Activated CD8-positive, alpha-beta memory T cell treated with anti-CD3 and anti-CD28 coated beads for 48 hours (primary cell): ENCODE data around the gene ACR.
A peak's percentile ranks its signal among the peaks of the same experiment; 100 is the strongest.
"Not testable (repeated sequence)": the region's sequence is repeated elsewhere in the genome, so short reads cannot be mapped to it uniquely, and the experiment has no call there.

Experiments used
- DNase-seq, 3 experiments: peaks; one replicate each; pipeline ENCODE4 v3.0.0-alpha.2; 2020; ENCODE audit warnings: low read depth in 2 of 3, low spot score in 2 of 3

Gene ACR

DNA sequence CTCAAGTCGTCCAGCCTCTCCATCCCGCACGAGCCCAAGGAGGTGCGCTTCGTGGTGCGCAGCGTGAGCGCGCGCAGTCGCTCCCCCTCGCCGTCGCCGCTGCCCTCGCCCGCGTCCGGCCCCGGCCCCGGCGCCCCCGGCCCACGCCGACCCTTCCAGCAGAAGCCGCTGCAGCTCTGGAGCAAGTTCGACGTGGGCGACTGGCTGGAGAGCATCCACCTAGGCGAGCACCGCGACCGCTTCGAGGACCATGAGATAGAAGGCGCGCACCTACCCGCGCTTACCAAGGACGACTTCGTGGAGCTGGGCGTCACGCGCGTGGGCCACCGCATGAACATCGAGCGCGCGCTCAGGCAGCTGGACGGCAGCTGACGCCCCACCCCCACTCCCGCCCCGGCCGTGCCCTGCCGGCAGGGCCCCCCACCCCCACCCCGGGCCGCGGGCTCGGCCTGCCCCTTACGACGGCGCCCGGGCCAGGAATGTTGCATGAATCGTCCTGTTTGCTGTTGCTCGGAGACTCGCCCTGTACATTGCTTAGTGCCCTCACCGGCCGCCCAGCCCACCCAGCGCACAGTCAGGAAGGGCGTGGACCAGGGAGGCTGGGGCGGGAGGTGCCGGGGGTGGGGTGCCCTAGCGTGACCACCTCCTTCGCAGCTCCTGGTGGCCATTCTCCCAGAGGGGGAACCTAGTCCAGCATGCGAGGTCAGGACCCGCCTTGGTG, 6.9 kb upstream of the ACR start:
- no peak for DNase-seq

DNA sequence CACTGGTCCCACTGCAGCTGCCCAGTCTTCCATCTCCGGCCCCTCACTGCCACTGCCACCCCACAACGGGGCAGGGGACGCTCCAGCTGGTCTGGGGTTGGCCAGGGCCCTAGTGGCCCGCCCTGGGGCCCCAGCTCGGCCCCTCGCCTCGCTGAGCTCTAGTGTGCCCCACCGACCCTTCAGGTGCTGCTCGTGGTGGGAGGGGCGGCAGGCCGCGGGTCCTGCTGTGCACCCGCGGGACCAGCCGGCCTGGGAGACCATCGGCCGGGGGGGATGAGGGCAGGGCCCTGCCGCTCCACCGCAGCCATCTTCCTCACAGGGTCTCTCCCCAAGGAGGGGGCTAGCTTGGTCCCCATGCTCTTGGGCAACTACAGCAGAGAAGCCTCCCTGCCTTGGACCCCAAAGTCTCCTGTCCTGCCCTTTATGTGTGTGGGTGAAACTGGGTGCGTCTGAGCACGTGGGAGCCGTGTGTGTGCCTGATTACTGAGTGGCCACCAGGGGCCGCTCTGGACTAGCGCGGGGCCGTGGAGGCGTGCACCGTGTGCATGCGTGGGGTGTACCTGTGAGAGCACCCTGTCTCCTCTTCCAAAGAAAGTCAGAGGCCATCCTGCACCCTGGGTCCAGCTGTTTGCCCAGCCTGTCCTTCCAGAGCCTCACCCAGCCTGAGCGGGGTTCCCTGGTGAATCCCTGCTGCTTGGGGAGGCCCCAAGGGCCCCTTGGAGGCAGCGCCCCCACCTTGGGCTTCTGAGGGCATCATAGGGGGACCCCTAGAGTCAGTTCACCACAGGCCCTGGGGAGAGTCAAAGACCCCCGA, 6.0 kb upstream of the ACR start:
- peak; percentile 11 to 36 (median 12) for DNase-seq

DNA sequence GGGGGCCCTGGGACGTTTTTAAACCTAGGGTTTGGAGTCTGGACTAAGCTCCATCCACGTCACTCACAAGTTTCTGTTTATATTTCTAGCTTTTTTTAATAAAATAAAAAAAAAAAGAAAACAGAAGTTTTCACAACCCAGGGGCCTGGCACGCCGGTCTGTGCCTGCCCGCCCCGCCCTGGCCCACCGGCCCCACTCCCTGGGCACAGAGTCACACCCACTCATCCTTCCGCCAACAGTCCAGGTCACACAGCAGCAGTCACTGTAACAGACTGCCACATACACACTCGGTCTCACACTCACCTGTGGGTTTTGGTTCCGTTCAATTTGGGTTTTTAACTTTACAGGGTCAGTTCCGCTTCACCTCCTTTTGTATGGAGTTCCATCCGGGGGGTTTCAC, 5.3 kb upstream of the ACR start:
- no peak for DNase-seq

DNA sequence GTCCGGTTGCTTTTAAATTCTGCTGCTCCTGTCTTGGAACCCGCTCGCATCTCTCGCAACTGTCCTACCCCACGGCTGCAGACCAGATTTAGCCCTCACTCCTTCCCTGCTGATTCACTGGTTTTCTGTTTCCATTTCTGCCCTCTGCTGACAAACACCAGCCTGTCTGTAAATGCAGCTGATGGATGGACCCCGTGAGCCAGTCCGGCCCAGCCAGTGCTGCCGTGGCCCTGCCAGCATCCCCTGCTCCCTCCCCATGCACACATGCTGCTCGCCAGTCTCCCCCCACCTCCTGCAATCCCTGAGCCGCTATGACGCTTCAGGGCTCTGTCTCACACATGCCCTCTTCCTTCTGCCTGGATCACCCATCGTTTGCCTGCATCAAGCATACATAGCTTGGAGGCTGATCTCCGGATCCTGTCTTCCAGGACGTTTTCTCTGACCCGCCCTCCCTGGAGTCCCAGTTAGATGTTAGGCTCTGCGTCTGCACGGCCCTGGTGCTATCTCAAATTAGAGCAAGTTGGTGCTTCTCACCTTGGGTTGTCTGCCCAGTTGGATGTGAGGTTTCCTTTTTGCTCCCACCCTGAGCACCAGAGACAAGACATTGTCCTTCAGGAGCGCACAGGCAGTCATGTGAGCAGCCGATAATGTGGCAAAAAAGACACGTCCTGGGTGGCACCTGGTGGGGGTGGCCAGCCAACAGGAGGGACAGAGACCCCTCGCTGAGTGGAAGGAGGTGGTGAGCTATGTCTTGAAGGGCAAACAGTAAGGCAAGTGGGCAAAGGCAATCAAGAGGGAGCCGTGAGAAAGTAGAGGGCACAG, 4.3 kb upstream of the ACR start:
- no peak for DNase-seq

DNA sequence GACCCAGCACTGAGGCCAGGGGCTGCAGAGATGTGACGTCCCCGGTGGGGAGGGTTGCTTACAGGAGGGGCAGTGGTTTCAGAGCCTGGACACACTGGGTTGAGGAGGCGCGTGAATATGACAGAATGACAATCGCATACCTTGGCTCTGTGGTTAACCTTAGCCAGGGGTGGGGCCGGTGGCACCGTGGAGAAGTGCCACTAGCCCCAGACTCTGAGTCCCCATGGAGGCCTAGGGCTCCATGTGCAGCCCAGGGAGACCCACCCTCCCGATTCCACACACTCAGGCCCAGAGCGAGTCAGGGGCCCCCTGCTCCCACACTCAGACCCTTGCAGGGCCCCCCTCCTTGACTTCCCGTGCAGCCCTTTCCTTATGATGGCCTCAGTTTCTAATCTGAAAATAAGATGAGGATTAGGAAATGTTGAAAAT, 3.6 kb upstream of the ACR start:
- no peak for DNase-seq

DNA sequence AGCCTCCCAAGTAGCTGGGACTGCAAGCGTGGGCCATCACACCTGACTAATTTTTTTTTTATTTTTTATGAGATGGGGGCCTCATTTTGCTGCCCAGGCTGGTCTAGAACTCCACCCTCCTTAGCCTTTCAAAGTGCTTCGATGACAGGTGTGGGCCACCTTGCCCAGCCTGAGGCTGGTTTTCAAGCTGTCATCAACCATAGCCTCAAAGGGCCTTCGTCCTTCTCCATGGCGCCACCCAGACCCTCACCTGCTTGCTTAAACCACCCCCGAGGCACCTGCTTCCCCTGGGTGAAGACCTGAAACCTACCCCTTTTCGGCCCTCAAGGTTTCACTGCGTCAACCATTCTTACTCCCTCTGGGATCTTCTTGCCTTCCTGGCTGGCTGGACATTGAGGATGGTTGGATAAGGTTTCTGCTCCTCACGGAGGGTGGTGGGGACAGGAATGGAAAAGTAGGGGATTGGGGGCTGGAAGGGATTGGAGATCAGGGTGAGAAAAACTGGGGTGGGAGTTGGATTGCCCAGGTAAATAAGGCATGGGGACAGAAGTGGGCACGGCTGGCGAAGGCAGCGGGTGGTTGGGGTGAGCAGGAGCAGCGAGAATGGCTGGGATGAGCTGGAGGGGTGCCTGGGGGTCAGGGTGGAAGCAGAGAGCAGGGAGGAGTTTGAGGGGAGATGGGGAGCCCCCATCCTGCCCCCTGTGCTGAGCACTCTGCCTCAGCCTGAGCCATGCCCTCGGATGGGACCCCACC, 2.8 kb upstream of the ACR start:
- no peak for DNase-seq

DNA sequence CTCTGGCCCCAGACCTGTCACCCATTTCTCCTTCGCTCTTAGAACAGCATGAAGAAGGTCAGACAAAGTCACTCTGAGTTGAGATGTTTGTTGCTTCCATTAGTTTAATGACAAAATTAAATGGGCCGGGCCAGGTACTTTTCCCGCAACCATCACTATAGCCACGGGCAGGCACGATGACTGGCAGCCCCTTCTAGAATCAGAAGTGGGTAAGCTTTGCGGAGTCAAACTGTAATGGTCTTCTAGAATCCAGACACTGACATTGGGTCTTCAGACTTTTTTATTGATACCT, 2.3 kb upstream of the ACR start:
- DNase-seq: no peak

DNA sequence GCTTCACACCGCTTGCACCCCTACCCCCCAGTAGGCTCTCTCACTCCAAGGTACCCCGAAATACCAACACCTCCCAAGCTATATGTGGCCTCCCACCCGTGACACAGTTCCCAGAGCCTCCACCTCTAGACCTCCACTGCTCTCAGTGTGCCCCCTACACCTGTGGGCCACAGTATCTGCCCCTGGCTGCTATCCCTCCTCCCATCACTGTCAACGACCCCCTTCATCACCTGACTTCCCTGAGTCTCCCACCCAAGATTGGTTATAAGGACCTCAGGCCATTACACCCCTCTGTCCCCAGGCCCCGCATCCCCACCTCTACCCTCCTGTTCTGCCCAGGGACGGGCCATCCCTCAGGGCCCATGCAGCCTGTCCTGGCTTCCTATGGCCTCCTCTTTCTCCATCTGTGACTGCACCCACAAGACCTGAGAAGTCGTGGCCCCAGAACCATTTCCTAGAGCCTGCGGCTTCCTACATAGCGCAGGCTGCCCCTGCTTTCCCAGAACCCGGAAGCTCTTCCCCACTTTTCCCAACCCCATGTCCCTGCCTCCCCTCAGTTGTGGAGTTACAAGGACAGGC, 734 bp downstream of the ACR start:
- DNase-seq: no peak

DNA sequence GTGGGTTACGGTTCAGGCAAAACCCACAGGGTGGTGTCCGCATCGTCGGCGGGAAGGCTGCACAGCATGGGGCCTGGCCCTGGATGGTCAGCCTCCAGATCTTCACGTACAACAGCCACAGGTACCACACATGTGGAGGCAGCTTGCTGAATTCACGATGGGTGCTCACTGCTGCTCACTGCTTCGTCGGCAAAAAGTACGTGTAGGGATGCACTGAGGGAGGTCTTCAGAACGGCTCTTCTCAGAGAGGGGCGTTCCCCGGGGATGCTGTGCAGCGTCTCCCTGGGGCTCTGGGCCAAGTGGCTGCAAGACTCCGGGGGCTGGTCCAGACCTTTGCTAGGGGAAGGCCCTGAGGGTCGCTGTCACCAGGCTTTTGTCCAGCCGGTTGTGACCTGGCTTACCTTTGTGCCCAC, 1.3 kb downstream of the ACR start:
- no peak for DNase-seq

DNA sequence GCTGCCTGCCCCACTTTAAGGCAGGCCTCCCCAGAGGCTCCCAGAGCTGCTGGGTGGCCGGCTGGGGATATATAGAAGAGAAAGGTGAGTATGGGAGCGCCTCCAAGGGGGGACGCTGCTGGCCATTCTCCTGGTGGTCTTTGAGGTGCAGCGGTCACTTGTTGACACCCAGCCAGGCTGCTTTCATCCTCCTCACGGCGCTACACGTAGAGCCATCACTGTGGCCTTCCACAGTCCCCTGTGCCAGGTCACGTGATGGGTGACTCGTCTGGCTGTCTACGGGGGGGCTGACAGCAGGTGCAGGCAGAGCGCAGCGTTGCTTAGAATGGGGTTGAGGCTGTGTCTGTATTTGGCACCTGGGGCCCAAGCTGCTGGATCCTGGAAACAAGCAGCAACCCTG, 1.9 kb downstream of the ACR start:
- no peak for DNase-seq

DNA sequence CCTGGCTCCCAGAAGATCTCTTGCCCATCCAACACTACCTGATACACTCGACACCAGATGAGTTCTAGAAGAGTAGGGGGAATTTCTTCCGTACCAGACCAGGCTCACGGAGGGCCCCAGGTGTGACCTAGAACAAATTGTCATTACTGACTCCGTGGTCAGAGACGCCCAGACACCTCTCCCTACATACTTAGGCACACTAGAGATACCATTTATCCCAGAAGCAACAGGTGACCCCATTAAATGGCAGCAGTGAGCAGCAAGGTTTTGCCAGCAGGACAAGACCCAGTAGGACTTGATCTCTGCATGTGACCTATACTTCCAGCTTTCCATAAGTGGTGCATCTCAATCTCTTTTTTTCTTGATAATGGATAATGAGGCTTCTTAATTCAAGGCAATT, 2.7 kb downstream of the ACR start:
- not testable (repeated sequence) for DNase-seq

DNA sequence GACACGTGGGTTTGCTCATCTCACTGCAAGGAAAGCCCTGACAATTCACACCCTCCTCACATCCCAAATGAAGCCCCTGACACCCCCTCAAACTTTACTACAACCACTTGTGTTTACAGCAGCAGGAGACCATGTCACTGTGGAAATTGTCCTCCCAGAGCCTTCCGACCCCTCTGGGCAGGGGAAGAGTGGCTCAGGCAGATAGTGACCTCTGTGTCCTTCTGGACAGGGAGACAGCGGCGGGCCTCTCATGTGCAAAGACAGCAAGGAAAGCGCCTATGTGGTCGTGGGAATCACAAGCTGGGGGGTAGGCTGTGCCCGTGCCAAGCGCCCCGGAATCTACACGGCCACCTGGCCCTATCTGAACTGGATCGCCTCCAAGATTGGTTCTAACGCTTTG, 6.4 kb downstream of the ACR start:
- DNase-seq: not testable (repeated sequence)

DNA sequence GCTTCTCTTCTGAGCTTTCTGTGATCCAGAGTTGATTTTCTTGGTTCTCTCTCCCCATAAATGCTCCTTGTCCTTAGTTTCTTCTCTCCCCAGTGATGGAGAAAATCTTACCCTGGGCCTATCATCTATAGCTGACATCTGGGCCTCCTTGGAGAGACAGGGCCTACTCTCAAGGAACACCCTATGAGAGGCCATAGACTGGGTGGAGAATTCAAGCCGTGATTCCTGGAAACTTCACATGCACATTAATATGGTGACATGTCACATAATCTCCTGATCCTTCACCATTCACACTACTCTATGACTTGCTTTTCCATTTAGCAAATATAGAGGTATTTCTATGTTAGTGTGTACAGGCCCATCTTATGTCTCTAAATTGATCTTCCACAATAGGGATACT, 9.5 kb downstream of the ACR start:
- DNase-seq: not testable (repeated sequence)

DNA sequence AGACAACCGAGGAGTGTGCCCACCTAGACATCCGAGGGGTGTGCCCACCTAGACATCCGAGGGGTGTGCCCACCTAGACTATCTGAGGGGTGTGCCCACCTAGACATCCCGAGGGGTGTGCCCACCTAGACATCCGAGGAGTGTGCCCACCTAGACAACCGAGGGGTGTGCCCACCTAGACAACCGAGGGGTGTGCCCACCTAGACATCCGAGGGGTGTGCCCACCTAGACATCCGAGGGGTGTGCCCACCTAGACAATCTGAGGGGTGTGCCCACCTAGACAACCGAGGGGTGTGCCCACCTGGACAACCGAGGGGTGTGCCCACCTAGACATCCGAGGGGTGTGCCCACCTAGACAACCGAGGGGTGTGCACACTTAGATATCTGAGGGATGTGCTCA, 10.6 kb downstream of the ACR start:
- DNase-seq: not testable (repeated sequence)

DNA sequence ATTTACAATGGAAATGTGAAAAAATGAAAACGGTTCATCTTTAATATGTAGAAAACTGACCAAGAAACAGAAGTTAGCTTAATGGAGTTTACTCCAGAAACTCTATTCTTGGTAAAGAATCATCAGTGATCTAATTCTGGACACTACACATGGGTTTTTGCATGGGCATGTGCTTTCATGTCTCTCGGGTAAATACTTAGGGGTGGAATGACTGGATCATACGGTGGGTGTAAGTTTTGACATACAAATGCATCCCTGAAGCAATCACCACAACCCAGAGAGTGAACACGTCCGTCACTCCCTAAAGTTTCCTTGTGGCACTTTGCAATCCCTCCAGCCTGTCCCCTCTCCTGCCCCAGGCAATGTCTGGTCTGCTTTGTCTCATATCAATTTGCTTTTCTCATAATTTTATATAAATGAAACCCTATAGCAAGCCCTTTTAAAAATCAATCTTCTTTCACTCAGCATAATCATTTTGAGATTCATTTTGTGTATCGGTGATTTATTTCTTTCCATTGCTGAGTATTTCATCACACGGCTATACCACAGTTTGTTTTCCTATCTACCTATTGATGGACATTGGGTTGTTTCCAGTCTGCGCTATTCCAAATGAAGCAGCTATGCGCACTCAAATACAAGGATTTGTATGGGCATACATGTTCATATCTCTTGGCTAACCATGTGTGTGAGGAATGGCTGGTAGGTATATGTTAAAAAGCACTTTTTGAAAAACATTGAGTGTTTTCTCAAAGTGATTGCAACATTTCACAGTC, 11.5 kb downstream of the ACR start:
- not testable (repeated sequence) for DNase-seq

DNA sequence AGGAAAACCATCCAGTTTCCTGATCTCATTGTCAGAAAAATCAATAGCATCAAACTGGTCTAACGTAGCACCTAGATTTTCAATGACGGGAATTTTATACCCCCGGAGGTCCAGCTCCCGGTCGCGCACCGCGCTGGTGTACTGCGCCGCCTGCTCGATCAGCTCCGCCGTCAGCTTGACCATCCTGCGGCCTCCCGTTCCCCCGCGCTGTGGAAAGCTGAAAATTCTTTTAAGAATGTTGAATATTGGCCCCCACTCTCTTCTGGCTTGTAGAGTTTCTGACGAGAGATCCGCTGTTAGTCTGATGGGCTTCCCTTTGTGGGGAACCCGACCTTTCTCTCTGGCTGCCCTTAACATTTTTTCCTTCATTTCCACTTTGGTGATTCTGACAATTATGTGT, 17.2 kb downstream of the ACR start:
- not testable (repeated sequence) for DNase-seq

DNA sequence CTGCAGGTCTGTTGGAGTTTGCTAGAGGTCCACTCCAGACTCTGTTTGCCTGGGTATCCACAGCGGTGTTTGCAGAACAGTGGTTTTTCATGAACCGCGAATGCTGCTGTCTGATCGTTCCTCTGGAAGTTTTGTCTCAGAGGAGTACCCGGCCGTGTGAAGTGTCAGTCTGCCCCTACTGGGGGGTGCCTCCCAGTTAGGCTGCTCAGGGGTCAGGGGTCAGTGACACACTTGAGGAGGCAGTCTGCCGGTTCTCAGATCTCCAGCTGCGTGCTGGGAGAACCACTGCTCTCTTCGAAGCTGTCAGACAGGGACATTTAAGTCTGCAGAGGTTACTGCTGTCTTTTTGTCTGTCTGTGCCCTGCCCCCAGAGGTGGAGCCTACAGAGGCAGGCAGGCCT, 18.4 kb downstream of the ACR start:
- not testable (repeated sequence) for DNase-seq

DNA sequence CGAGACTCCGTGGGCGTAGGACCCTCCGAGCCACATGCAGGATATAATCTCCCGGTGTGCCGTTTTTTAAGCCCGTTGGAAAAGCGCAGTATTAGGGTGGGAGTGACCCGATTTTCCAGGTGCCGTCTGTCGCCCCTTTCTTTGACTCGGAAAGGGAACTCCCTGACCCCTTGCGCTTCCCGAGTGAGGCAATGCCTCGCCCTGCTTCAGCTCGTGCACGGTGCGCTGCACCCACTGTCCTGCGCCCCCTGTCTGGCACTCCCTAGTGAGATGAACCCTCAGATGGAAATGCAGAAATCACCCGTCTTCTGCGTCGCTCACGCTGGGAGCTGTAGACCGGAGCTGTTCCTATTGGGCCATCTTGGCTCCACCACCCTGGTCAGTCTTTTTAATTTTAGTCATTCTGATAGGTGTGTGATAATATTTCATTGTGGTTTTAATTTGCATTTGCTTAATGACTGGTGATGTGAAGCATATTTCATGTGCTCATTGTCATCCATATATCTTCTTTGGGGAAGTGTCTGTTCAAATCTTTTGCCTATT, 19.0 kb downstream of the ACR start:
- DNase-seq: peak; percentile 23 to 34 (median 31)

DNA sequence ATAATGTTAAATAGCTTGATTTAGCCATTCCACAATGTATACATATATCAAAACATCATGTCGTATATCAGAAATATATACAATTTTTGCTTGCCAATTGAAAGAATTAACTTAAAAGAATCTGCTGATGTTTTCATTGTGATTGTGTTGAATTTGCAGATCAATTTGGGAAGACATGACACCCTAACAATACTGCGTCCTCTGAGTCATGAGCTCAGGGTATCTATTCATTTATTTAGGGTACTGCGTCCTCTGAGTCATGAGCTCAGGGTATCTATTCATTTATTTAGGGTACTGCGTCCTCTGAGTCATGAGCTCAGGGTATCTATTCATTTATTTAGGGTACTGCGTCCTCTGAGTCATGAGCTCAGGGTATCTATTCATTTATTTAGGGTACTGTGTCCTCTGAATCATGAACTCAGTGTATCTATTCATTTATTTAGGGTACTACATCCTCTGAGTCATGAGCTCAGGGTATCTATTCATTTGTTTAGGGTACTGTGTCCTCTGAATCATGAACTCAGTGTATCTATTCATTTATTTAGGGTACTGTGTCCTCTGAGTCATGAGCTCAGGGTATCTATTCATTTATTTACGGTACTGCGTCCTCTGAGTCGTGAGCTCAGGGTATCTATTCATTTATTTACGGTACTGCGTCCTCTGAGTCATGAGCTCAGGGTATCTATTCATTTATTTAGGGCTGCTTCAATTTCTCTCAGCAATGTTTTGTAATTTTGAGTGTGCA, 21.8 kb downstream of the ACR start:
- not testable (repeated sequence) for DNase-seq
